HG03060 (cell line): ENCODE measurements around the gene MYO1B.

ENCODE experiments used
- ATAC-seq: cut with Tn5 transposase; IDR thresholded peaks from one replicate; pipeline ENCODE4 v1.9.1; 2021; ENCODE audit warnings: low read depth, moderate number of reproducible peaks; ENCODE audit not compliant: unreplicated experiment

MYO1B gene

GRCh38 chr2:191318729-191319078 is 73.5 kb downstream of the MYO1B start:
- no peak for ATAC-seq

GRCh38 chr2:191319186-191319585 is 74.0 kb downstream of the MYO1B start:
- no peak for ATAC-seq

- no peak for ATAC-seq
These were observed 75.7 kb downstream of the MYO1B start for GRCh38 chr2:191320881-191321280.

GRCh38 chr2:191321861-191322662 is 76.9 kb downstream of the MYO1B start:
- ATAC-seq: peak; percentile 80

DNA sequence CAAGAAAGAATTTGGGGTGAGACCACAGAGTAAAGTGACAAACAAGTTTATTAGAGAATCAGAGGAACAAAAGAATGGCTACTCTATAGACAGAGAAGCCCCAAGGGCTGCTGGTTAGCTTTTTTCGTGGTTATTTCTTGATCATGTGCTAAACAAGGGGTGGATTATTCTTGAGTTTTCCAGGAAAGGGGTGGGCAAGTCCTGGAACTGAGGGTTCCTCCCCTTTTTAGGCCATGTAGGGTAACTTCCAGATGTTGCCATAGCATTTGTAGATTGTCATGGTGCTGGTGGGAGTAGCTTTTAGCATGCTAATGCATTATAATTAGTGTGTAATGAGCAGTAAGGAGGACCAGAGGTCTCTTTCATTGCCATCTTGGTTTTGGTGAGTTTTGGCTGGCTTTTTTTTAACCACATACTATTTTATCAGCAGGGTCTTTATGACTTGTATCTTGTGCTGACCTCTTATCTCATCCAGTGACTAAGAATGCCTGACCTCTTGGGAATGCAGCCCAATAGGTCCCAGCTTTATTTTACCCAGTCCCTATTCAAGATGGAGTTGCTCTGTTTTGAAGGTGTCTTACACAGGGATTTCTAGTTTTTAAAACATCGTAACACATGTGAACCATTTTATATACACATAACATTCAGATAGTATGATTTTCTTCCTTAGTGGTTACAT is 77.8 kb downstream of the MYO1B start:
- no peak for ATAC-seq

DNA sequence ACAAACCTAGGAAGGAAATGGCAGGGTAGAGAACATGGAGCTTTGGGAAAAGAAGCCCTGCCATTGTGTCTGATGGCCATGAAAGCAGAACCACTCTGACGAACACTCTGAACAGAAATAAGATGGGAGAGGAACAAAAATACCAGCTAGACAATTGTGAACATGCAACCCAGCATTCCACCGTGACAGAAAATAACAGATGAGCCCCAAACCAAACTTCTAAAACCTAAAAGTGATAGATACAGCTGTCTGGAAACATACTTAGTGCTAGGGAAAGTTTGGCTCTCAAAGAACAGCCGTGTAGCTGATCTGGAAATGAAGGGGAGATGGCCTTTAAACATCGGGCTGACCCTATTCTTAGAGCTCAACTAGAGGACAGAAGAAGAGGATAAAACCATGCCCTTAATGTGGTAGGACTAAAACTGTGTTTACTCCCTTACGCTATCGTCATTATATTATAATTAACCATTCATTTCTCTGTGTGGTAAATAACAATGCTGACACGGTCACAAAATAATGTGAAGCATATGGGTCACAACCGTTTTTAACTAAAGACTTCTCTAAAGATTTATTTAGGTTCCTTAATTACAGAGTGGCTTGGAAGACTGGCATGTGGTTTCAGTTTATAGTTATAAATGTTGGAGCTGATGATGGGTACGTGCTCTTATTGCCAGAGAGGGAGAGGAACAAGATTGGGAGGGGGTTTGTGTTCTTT is 80.6 kb downstream of the MYO1B start:
- no peak for ATAC-seq

- ATAC-seq: no peak
These were observed 82.3 kb downstream of the MYO1B start for GRCh38 chr2:191327484-191327883.

GRCh38 chr2:191328150-191328809 is 83.1 kb downstream of the MYO1B start:
- ATAC-seq: no peak

- ATAC-seq: no peak
These were observed 84.6 kb downstream of the MYO1B start for GRCh38 chr2:191329841-191330240.

DNA sequence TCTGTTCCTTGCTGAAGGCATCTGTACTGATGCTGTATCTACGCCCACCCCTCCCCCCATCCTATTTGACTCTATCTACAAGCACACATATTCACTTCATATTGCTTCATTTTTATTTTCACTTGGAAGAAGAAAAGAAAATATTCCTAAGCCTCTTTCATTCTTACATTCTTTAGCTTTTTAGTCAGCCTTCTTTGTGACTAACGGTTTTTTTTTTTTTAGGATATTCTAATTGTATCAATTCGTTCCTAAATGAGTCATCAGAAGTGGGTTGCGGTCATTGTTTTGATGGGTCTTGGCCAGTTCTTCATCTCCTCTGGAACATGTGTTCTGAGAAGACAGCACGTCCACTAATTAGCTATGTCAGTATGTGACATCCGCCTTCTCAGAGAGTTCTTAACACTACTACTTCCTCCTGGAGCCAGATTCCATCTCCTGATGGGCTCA is 88.7 kb downstream of the MYO1B start:
- ATAC-seq: no peak

DNA sequence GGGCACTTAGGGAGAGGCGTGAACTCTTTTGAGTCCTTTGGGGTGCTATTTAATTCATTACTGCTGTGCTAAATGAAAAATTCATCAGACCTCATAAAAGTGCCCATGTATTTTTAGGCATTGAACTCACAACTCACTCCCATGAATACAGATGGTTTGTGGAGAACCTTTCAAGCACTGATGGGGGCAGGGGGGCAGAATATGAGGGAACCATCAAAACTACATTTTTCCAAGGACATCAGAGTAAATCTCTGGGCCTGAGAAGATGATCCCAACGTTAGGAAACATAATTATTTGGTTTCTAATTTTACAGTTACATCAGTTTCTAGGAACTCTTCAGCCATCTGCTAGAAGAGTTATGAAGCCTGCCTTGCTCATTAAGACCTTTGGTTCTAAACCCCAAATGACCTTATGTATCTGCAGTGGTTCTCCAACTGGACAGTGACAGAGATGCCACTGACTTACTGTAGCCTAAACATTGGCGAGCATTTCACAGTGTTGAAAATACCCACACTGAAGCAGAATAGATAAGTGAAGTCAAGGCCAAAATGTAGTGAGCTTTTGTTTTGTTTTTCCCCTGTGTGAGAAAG is 90.8 kb downstream of the MYO1B start:
- ATAC-seq: no peak

- no peak for ATAC-seq
These were observed 96.2 kb downstream of the MYO1B start for GRCh38 chr2:191341436-191341835.

DNA sequence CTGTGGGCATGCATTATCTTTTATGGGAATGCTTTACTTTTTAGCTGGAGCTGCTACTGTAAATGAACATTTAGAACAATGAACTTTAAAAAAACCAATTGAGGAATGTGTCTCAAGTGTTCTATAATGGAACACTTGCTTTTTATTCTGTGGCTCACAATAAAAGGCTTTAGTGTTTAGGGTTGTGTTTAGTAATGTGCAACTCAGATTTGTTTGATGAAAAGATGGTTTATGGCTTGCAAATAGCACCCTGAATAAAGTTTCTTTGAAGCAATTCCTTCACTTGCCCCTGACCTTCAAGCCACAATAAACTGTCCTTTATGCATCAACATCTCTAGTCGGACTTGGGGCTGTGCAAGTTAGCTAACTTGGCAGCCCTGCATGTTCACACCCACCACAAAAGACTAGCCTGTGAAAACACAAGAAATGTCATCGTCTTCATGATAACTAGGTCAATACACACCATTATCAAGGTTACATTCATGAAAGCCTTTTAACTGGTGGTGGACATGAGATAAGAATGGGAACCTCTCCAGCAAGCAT is 98.7 kb downstream of the MYO1B start:
- ATAC-seq: no peak

DNA sequence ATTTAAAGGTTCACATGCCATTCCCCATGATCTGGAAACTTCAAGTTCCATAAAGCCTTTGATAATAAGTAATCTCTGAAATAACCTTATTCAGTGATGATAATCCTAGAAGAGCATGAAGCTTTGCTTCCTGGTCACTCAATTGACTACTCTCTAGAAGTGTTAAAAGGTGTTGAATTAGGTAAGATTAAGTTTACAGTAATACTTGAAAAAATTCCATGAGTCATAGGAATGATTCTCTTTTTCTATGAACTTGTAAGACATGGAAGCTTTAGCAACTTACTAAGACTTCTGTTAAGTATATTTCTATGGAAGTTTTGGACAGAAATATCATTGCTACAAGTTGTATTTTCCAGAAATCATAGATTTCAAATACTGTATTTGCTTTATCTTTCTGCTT is 100.6 kb downstream of the MYO1B start:
- ATAC-seq: no peak

- no peak for ATAC-seq
These were observed 102.0 kb downstream of the MYO1B start for GRCh38 chr2:191347154-191347553.

- no peak for ATAC-seq
These were observed 102.7 kb downstream of the MYO1B start for GRCh38 chr2:191347881-191348280.

DNA sequence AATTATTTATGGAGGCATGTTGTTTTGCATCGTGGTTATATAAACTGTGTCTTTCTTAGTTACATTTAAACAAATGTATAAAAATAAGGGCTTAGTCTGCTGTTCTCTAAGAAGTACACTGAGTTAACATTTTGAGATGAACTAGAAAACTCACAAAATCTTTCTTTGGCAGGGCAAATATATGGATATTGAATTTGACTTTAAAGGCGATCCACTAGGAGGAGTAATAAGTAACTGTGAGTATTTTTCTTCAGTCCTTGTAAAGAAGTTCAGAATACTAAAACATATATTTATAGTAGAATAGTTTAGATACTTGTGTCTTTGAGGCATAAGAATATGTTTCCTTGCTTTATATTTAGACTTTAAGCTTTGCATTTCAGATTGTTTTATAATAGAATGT is 104.8 kb downstream of the MYO1B start:
- ATAC-seq: no peak

DNA sequence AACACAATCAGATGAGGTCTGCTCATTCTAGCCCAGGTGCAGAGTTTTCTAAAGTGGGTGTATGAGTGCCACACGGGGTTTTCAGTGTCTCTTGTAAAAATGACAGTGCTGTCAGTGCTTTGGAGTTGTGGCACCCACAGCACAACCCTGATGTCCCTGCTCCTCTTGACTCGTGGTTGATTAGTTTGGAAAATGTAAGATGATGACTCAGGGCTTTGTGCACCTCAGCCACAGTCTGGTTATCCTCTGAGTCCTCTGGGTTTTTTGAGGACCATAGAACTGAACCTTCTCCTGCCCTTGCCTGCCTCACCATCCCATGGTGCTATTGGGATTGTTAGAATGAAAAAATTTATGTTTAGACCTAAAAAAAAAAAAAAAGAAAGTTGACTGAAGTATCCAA is 105.6 kb downstream of the MYO1B start:
- ATAC-seq: no peak

DNA sequence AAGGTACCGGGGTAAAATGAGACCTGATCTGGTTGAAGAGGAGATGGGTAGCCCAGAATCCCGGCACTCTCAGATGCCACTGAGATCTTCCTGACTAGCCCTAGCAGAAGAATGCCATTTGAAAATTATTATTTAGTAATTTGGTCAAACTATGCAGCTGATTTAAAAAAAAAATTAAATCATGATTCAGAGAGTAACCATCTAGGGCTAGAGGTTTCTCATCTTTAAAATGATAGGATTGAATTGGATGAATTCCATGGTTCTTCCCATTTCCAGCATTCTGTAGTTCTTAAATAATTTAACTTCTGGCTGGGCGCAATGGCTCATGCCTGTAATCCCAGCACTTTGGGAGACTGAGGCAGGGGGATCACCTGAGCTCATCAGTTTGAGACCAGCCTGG is 106.1 kb downstream of the MYO1B start:
- no peak for ATAC-seq

DNA sequence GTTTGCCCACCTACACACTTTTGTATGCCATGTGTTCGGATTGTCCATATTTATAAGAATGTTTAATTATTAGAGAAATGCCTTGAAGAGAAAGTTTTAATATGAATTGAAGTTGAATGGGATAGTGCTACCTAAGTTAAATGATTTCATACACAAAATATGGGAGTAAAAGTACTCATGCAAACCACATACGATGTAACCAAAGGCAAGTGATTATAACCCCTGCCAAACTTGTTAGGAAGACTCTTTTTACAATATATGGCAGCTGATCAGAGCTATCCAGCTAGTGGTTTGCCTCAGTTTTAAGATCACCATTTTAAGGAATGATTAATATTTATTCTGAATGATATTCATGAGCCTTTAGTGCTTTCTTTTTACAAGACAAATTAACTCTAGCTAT is 106.7 kb downstream of the MYO1B start:
- no peak for ATAC-seq
